Ascending aorta (tissue), 2 donors: Measurements from ENCODE around the gene ATP5F1D. TPM values are rescaled to one million over a fixed set of nuclear protein-coding genes. Genes with fewer than 3 reads are reported as not detected.

Experiments
- DNase-seq, 2 donors: peaks; one replicate each; pipeline ENCODE4 v3.0.0-alpha.2; 2019; ENCODE audit warnings: low spot score in 2 of 2
- H3K27ac ChIP-seq, 2 donors: fragments of 200-600 bp; sonication (generic); one replicate each; pipeline ENCODE4 v1.5.1; 2016 to 2017; ENCODE audit warnings: mild to moderate bottlenecking in 1 of 2
- H3K27me3 ChIP-seq: fragments of 200-600 bp; sonication (generic); one replicate; pipeline ENCODE4 v1.5.1; 2017
- H3K36me3 ChIP-seq, 2 donors: fragments of 200-600 bp; sonication (generic); one replicate each; pipeline ENCODE4 v1.5.1; 2016
- H3K4me1 ChIP-seq, 2 donors: fragments of 200-600 bp; sonication (generic); one replicate each; pipeline ENCODE4 v1.5.1; 2016 to 2017; ENCODE audit warnings: mild to moderate bottlenecking in 1 of 2
- H3K4me3 ChIP-seq, 2 donors: fragments of 200-600 bp; sonication (generic); one replicate each; pipeline ENCODE4 v1.5.1; 2016 to 2017; ENCODE audit warnings: mild to moderate bottlenecking in 1 of 2
- H3K9me3 ChIP-seq, 2 donors: fragments of 200-600 bp; sonication (generic); one replicate each; pipeline ENCODE4 v1.5.1; 2016
- intact Hi-C: fragments of 100-400 bp; cut with DNase I; formaldehyde crosslinking; loops from one replicate; pipeline ENCODE4 v1.15.1; 2023
- total RNA-seq: library from RNA; depleted of rRNA; stranded (reverse); fragments of >200 nt; gene quantifications from one replicate; pipeline ENCODE4 v1.1.0, GENCODE V29; 2016
- TF ChIP-seq, protein P1 (sequence below), 3 experiments: fragments of 200-600 bp in 2 of 3; fragments of 450-650 bp in 1 of 3; sonication (generic) in 2 of 3; IDR thresholded peaks; one replicate each; pipeline ENCODE4 v1.5.1; 2016 to 2019; ENCODE audit warnings: antibody characterized with exemption in 3 of 3, mild to moderate bottlenecking in 1 of 3, moderate library complexity in 1 of 3

The ATP5F1D gene
- total RNA-seq, 1 donor from 2014 or later = 232 TPM

GRCh38 chr19:1267477-1268225 is 26.1 kb downstream of the ATP5F1D start:
- H3K4me3 ChIP-seq = peak overlapping the region in 1 of 2 donors; percentile 71

DNA sequence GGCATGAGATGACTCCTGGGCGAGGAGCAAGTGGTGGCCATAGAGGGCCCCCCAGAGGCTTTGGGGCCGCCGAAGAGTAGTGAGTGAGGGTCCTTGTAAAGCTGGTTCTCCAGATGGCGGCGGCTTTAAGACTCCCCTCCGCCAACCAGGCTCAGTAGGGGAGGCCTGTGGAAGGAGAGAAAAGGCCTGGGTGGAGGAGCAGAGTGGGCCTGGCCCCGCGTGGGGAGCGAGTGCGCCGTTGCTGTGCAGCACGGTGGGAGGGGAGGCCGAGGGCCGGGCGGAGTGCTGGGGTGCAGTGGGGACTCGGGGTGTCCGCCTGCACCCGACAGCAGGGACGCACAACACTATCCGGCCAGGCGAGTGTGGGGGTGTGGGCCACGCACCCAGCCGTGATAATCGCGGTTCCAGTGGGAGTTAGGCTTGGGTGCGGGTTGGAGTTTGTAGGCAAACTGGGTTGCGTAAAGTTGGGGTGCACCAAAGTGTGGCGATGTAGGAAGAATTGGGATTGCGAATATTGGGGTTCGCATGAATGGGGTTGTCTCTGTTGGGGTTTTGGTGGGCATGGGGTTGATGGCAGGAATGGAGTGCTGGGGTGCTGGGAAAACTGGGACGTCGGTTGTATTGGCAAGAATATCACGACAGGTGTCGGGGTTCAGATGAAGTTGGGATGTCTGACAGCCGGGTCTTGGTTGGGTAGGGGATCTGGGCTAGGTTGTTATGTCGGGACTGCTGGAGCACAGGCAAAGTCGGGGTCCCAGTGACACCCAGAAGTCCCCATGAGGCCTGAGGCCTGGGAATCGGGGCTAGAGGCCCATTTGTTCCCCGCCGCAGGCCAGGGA is 26.9 kb downstream of the ATP5F1D start:
- TF ChIP-seq, protein P1, sequence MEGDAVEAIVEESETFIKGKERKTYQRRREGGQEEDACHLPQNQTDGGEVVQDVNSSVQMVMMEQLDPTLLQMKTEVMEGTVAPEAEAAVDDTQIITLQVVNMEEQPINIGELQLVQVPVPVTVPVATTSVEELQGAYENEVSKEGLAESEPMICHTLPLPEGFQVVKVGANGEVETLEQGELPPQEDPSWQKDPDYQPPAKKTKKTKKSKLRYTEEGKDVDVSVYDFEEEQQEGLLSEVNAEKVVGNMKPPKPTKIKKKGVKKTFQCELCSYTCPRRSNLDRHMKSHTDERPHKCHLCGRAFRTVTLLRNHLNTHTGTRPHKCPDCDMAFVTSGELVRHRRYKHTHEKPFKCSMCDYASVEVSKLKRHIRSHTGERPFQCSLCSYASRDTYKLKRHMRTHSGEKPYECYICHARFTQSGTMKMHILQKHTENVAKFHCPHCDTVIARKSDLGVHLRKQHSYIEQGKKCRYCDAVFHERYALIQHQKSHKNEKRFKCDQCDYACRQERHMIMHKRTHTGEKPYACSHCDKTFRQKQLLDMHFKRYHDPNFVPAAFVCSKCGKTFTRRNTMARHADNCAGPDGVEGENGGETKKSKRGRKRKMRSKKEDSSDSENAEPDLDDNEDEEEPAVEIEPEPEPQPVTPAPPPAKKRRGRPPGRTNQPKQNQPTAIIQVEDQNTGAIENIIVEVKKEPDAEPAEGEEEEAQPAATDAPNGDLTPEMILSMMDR (IDR thresholded peaks at IDR 0.05) = no peak
- H3K9me3 ChIP-seq = no peaks in the 10 kb centered on the region
- intact Hi-C loops = loop anchor here (1.0 to 2.0 kb wide), 3 partner anchors 19 to 242 kb away; partner anchors contain the start of genes CNN2 and GPX4

More at GRCh38 chr19:1267477-1268225, 26.1 kb downstream of the ATP5F1D start:
- H3K4me1 ChIP-seq = peaks cover 36 to 61% of the 10 kb centered on the region in 2 donors
- peaks cover 19 to 20% of the 10 kb centered on the region in 2 donors for H3K36me3 ChIP-seq
- TF ChIP-seq, protein P1 (IDR thresholded peaks at IDR 0.05) = no peak
- H3K9me3 ChIP-seq = no peaks in the 10 kb centered on the region
- H3K27ac ChIP-seq = peak overlapping the region; percentile 94 to 95
- intact Hi-C loops = loop anchor here (1.0 to 2.0 kb wide), 4 partner anchors 23 to 241 kb away; partner anchors contain the start of genes CNN2 and GPX4
- no peak for DNase-seq
- H3K27me3 ChIP-seq = no peaks in the 10 kb centered on the region

GRCh38 chr19:1269065-1269477 is 27.5 kb downstream of the ATP5F1D start, which contains the start of gene CIRBP:
TSS of gene CIRBP (plus strand) at chr19:1269332. CDS start at chr19:1270934, 1,602 bp downstream.
- intact Hi-C loops = loop anchor here (1.0 to 2.0 kb wide), 3 partner anchors 20 to 242 kb away; partner anchors contain the start of genes CNN2 and GPX4
- Histone ChIP-seq H3K4me3 (peak within 1 kb of the TSS; percentile 71 to 88), H3K36me3 (peaks cover 33% of the 10 kb centered on the region in 2 donors), H3K27me3 (no peaks in the 10 kb centered on the region), H3K4me1 (peaks cover 34 to 71% of the 10 kb centered on the region in 2 donors), H3K27ac (peak within 1 kb of the TSS; percentile 94 to 95), H3K9me3 (no peaks in the 10 kb centered on the region)
- TF ChIP-seq, protein P1 (IDR thresholded peaks at IDR 0.05) = no peak
- DNase-seq = peak; percentile 100

More for the DNA sequence above, 26.9 kb downstream of the ATP5F1D start:
- H3K27me3 ChIP-seq = no peaks in the 10 kb centered on the region
- peak overlapping the region in 1 of 2 donors; percentile 14 for H3K4me3 ChIP-seq
- H3K4me1 ChIP-seq = peaks cover 34 to 67% of the 10 kb centered on the region in 2 donors
- H3K36me3 ChIP-seq = peaks cover 27% of the 10 kb centered on the region in 2 donors
- peak overlapping the region; percentile 94 to 95 for H3K27ac ChIP-seq
- DNase-seq = peak in 1 of 2 donors; percentile 70

DNA sequence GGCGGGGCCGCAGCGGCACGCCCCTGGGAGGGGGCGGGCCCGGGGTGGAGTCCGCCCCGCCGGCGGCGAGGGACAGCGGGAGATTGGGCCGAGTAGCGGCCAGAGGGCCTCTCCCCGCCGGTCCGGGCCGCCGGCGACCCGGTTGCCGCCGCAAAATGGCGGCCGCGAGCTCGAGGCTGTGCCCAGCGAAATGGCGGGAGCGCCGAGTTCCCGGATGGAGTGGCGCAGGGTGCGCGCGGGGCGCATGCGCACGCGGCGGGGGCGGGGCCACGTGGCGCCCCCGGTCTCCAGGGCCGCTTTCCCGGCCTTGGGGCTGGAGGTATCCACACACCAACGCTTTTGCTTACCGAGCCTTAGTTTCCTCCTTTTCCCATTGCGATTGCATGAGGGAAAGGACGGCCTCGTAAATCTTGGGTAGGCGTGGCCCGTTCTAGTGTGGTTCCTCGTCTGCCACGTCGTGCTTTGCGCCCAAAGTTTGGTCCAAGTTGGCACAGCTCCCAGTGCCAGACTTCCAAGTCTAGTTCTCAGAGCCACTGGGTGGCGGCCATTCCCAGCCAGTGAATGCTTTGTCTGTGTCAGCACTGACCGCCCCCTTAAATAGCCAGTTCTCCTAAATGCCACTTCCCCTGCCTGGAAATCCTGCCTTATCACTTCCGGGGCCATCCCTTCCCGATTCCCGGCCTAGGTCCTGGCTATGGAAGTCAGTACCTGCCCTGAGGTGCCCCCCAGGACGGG is 28.1 kb downstream of the ATP5F1D start:
- H3K27me3 ChIP-seq = no peaks in the 10 kb centered on the region
- DNase-seq = peak in 1 of 2 donors; percentile 96
- H3K36me3 ChIP-seq = peaks cover 39% of the 10 kb centered on the region in 2 donors
- TF ChIP-seq, protein P1 (IDR thresholded peaks at IDR 0.05) = peak in 1 of 3 experiments; percentile 12
- H3K4me1 ChIP-seq = peaks cover 39 to 77% of the 10 kb centered on the region in 2 donors
- peak overlapping the region; percentile 94 to 95 for H3K27ac ChIP-seq
- peak overlapping the region; percentile 71 to 88 for H3K4me3 ChIP-seq
- H3K9me3 ChIP-seq = no peaks in the 10 kb centered on the region
- intact Hi-C loops = loop anchor here (1.0 to 2.0 kb wide), 3 partner anchors 20 to 243 kb away; partner anchors contain the start of genes CNN2 and GPX4
